H1 (cell line): ENCODE data around the gene EPHB6. TPM values are rescaled to one million over a fixed set of nuclear protein-coding genes. Genes with fewer than 3 reads are reported as not detected.

ENCODE experiments used
- CTCF ChIA-PET: fragments of 300-600 bp; sonication (Branson Sonifier 250); formaldehyde crosslinking; loops from one replicate; lab custom pipeline; 2021; ENCODE audit not compliant: partially characterized antibody; lab: Charles Lee
- POLR2A ChIA-PET: fragments of 300-600 bp; sonication (Branson Sonifier 250); formaldehyde crosslinking; loops from one replicate; lab custom pipeline; 2021; ENCODE audit warnings: inconsistent platforms; ENCODE audit not compliant: partially characterized antibody; lab: Charles Lee
- DNase-seq, 2 experiments: peaks; one replicate each; pipeline versions ENCODE4 v3.0.0 to v3.0.0-alpha.2; 2010 to 2022; ENCODE audit warnings: low spot score in 2 of 2, low read depth in 1 of 2, mixed read lengths in 1 of 2
- FAIRE-seq: peaks from 2 replicates; lab custom pipeline; 2011; peaks lifted over from hg19 to GRCh38; lab: Jason Lieb, UNC
- H2AFZ ChIP-seq: 2 replicates; pipeline ENCODE4 v1.8.1; 2012; ENCODE audit warnings: low read length, inconsistent platforms
- H2AK5ac ChIP-seq: 2 replicates; pipeline ENCODE4 v1.6.1; 2013; ENCODE audit warnings: low read depth, low read length
- H2BK120ac ChIP-seq: replicated peaks from 2 replicates; pipeline ENCODE3; 2013; ENCODE audit warnings: low read depth, low read length, inconsistent platforms
- H2BK12ac ChIP-seq: 2 replicates; pipeline ENCODE4 v1.6.1; 2013; ENCODE audit warnings: low read depth, low read length
- H2BK15ac ChIP-seq: 2 replicates; pipeline ENCODE4 v1.6.1; 2013; ENCODE audit warnings: low read length
- H2BK20ac ChIP-seq: 2 replicates; pipeline ENCODE4 v1.6.1; 2013; ENCODE audit warnings: low read length
- H2BK5ac ChIP-seq: 2 replicates; pipeline ENCODE4 v1.6.1; 2013; ENCODE audit warnings: low read depth, low read length
- H3K14ac ChIP-seq: 2 replicates; pipeline ENCODE4 v1.6.1; 2013; ENCODE audit warnings: inconsistent platforms; ENCODE audit not compliant: insufficient read length
- H3K18ac ChIP-seq: 2 replicates; pipeline ENCODE4 v1.6.1; 2013; ENCODE audit warnings: low read length; ENCODE audit errors: extremely low read depth
- H3K23ac ChIP-seq: 2 replicates; pipeline ENCODE4 v1.6.1; 2013; ENCODE audit warnings: inconsistent platforms; ENCODE audit not compliant: insufficient read length
- H3K23me2 ChIP-seq: 2 replicates; pipeline ENCODE4 v1.6.1; 2013; ENCODE audit warnings: low read depth, low read length
- H3K27ac ChIP-seq: 2 replicates; pipeline ENCODE4 v1.6.1; 2011; ENCODE audit warnings: low read depth, low read length, inconsistent platforms
- H3K27me3 ChIP-seq, 4 experiments: replicated peaks in 1 of 4; 1 replicate in 1 of 4; 2 replicates in 3 of 4; pipeline versions ENCODE4 v1.6.1 to v1.8.1; 2011 to 2013; ENCODE audit warnings: low read length in 3 of 4, mild to moderate bottlenecking in 3 of 4, inconsistent platforms in 2 of 4, mixed read lengths in 2 of 4, moderate library complexity in 1 of 4; ENCODE audit not compliant: control insufficient read depth in 3 of 4, insufficient read depth in 3 of 4; ENCODE audit errors: extremely low read depth in 1 of 4
- H3K36me3 ChIP-seq, 4 experiments: 2 replicates each; pipeline versions ENCODE4 v1.6.1 to v1.8.1; 2011 to 2013; ENCODE audit warnings: mild to moderate bottlenecking in 4 of 4, low read length in 3 of 4, moderate library complexity in 2 of 4, control low read depth in 1 of 4, inconsistent platforms in 1 of 4; ENCODE audit not compliant: insufficient read depth in 4 of 4, control insufficient read depth in 2 of 4
- H3K4ac ChIP-seq: replicated peaks from 2 replicates; pipeline ENCODE3; 2013; ENCODE audit warnings: low read length, low read depth, mixed read lengths, inconsistent platforms; ENCODE audit not compliant: insufficient read length
- H3K4me1 ChIP-seq, 4 experiments: replicated peaks in 1 of 4; 1 replicate in 1 of 4; 2 replicates in 3 of 4; pipeline versions ENCODE4 v1.6.1 to v1.8.1; 2011 to 2013; ENCODE audit warnings: low read length in 3 of 4, inconsistent platforms in 2 of 4, mixed read lengths in 1 of 4; ENCODE audit not compliant: insufficient read depth in 4 of 4, control insufficient read depth in 3 of 4
- H3K4me2 ChIP-seq, 2 experiments: 2 replicates each; pipeline versions ENCODE4 v1.6.1 to v1.8.1; 2011 to 2013; ENCODE audit warnings: low read depth in 2 of 2, low read length in 2 of 2, control low read depth in 1 of 2, inconsistent platforms in 1 of 2, mild to moderate bottlenecking in 1 of 2; ENCODE audit not compliant: insufficient read depth in 1 of 2
- H3K4me3 ChIP-seq, 4 experiments: fragments of 200-600, 300-600 bp in 1 of 4; sonication (generic), shearing (Covaris generic), sonication (Bioruptor Twin) in 1 of 4; 2 replicates each; pipeline versions ENCODE4 v1.5.1 to v1.8.1; 2011 to 2016; ENCODE audit warnings: low read length in 4 of 4, low read depth in 3 of 4, control low read depth in 2 of 4, inconsistent platforms in 2 of 4, mild to moderate bottlenecking in 2 of 4, mixed read lengths in 1 of 4, moderate library complexity in 1 of 4; ENCODE audit not compliant: insufficient read depth in 2 of 4; ENCODE audit errors: extremely low read depth in 1 of 4
- H3K56ac ChIP-seq: replicated peaks from 2 replicates; pipeline ENCODE3; 2013; ENCODE audit warnings: low read depth, mild to moderate bottlenecking, mixed read lengths, low read length, inconsistent platforms; ENCODE audit not compliant: insufficient read length
- H3K79me1 ChIP-seq: 2 replicates; pipeline ENCODE4 v1.6.1; 2013; ENCODE audit warnings: low read depth, low read length, control low read depth
- H3K79me2 ChIP-seq, 2 experiments: 2 replicates each; pipeline versions ENCODE4 v1.6.1 to v1.8.1; 2012 to 2013; ENCODE audit warnings: low read length in 2 of 2, mild to moderate bottlenecking in 2 of 2, inconsistent platforms in 1 of 2; ENCODE audit not compliant: insufficient read depth in 2 of 2, control insufficient read depth in 1 of 2
- H3K9ac ChIP-seq, 4 experiments: replicated peaks in 1 of 4; 1 replicate in 1 of 4; 2 replicates in 3 of 4; pipeline versions ENCODE4 v1.6.1 to v1.8.1; 2011 to 2013; ENCODE audit warnings: low read depth in 3 of 4, low read length in 3 of 4, control low read depth in 2 of 4, mild to moderate bottlenecking in 2 of 4, moderate library complexity in 2 of 4, inconsistent platforms in 1 of 4; ENCODE audit errors: extremely low read depth in 1 of 4
- H3K9me3 ChIP-seq, 2 experiments: 2 replicates each; pipeline versions ENCODE4 v1.6.1 to v1.8.1; 2012 to 2013; ENCODE audit warnings: mild to moderate bottlenecking in 2 of 2, moderate library complexity in 2 of 2, control low read depth in 1 of 2, inconsistent platforms in 1 of 2, low read depth in 1 of 2, low read length in 1 of 2, mixed read lengths in 1 of 2; ENCODE audit not compliant: insufficient read depth in 2 of 2
- H4K20me1 ChIP-seq, 2 experiments: replicated peaks in 1 of 2; 2 replicates each; pipeline versions ENCODE3 to v1.8.1; 2011 to 2013; ENCODE audit warnings: inconsistent platforms in 2 of 2, low read length in 2 of 2, mild to moderate bottlenecking in 1 of 2; ENCODE audit not compliant: insufficient read depth in 2 of 2, control insufficient read depth in 1 of 2
- H4K5ac ChIP-seq: 2 replicates; pipeline ENCODE4 v1.6.1; 2013; ENCODE audit warnings: low read length, low read depth, mixed read lengths, inconsistent platforms; ENCODE audit not compliant: insufficient read length
- H4K8ac ChIP-seq: 2 replicates; pipeline ENCODE4 v1.8.0; 2013; ENCODE audit warnings: mild to moderate bottlenecking, moderate library complexity, low read length, inconsistent platforms; ENCODE audit not compliant: insufficient read depth; ENCODE audit errors: extremely low read depth
- H4K91ac ChIP-seq: replicated peaks from 2 replicates; pipeline ENCODE3; 2013; ENCODE audit warnings: low read length, mixed read lengths, inconsistent platforms; ENCODE audit not compliant: insufficient read length
- BACH1 ChIP-seq: IDR thresholded peaks from 2 replicates; pipeline ENCODE4 v1.6.1; 2012; ENCODE audit warnings: low read length, improper control_type of control experiment
- CEBPB ChIP-seq: IDR thresholded peaks from 2 replicates; pipeline ENCODE4 v1.6.1; 2012; ENCODE audit warnings: low read depth, low read length
- RXRA ChIP-seq: IDR thresholded peaks from 2 replicates; pipeline ENCODE4 v1.6.1; 2011; ENCODE audit warnings: low read depth, mild to moderate bottlenecking, low read length, moderate library complexity; ENCODE audit not compliant: insufficient read depth
- SIN3A ChIP-seq, 2 experiments: IDR thresholded peaks in 1 of 2; conservative IDR thresholded peaks in 1 of 2; 2 replicates each; pipeline ENCODE4 v1.6.1; 2011 to 2012; ENCODE audit warnings: low read length in 2 of 2, improper control_type of control experiment in 1 of 2, low read depth in 1 of 2, mild to moderate bottlenecking in 1 of 2
- SIRT6 ChIP-seq: IDR thresholded peaks from one replicate; pipeline ENCODE4 v1.7.1; 2012; ENCODE audit warnings: low read length, inconsistent platforms
- SRF ChIP-seq: IDR thresholded peaks from 2 replicates; pipeline ENCODE4 v1.6.1; 2011; ENCODE audit warnings: mild to moderate bottlenecking, low read depth, low read length, moderate library complexity
- SUZ12 ChIP-seq: fragments of 200-600 bp; sonication (generic); IDR thresholded peaks from 2 replicates; pipeline ENCODE4 v1.6.1; 2012; ENCODE audit warnings: mild to moderate bottlenecking, inconsistent platforms, low read length, moderate library complexity, mixed read lengths
- polyA plus RNA-seq, 7 experiments: library from polyadenylated mRNA; depleted of rRNA in 3 of 7; stranded (reverse) in 5 of 7; unstranded in 2 of 7; fragments of >200 nt in 5 of 7; fragments of 200-250 nt in 2 of 7; gene quantifications; 1 replicate in 5 of 7; 2 replicates in 1 of 7; 4 replicates in 1 of 7; pipeline versions ENCODE4 v1.2.1 to v1.2.3, GENCODE V29; 2011 to 2013; ENCODE audit warnings: missing spikeins in 2 of 7, mixed read lengths in 2 of 7
- total RNA-seq: library from RNA; stranded (reverse); fragmentation: NEBNext Ultra II Directional; extraction: Animal tissue kit (Norgen Biotek cat#: 25700); gene quantifications from 2 replicates; pipeline ENCODE4 v1.2.1, GENCODE V29; 2021

EPHB6 gene
- total and polyA plus RNA-seq, 2 of the 8 experiments (the other 6 are each of a cell fraction or from before 2014, with no cell fraction given): 19.7 TPM

DNA sequence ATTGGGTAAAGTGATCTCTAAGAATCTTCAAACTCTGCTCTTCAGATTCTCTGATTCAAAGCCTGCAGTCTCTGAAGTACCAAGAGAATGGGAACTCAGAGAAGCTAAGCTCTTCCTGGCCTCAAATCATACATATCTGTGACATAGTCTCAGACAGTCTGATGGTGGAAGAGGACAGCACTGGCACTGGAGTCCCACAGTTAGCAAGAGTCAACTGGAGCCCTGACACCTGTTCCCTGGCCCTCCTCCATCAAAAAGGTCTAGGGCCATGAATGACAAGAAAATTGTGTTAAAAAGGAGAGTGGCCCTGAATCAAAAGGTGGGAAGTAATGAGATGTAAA lies 46.4 kb upstream of the EPHB6 start:
- Histone ChIP-seq H2AK5ac (no peak overlapping the region), H3K79me2 (no peaks in the 10 kb centered on the region), H3K27me3 (no peaks in the 10 kb centered on the region), H4K8ac (no peak overlapping the region), H3K4me2 (no peak overlapping the region), H3K14ac (no peak overlapping the region), H4K20me1 (no peaks in the 10 kb centered on the region), H3K23ac (no peak overlapping the region), H3K56ac (no peak overlapping the region), H3K18ac (no peak overlapping the region), H3K9me3 (no peaks in the 10 kb centered on the region), H2BK120ac (no peak overlapping the region), H2BK12ac (no peak overlapping the region), H3K79me1 (no peaks in the 10 kb centered on the region), H4K91ac (no peak overlapping the region), H3K36me3 (no peaks in the 10 kb centered on the region), H2BK20ac (no peak overlapping the region), H3K4ac (no peak overlapping the region), H3K4me1 (peaks cover 7 to 17% (median 11%) of the 10 kb centered on the region in 4 experiments), H3K4me3 (no peak overlapping the region), H2BK5ac (no peak overlapping the region), H3K9ac (no peak overlapping the region), H4K5ac (no peak overlapping the region), H3K27ac (no peak overlapping the region), H3K23me2 (no peaks in the 10 kb centered on the region), H2BK15ac (no peak overlapping the region; the same call in 1 of the 2 replicates), H2AFZ (no peak overlapping the region)
- no peak for FAIRE-seq
- no peak for DNase-seq
- CTCF ChIA-PET: interaction anchor here (0.7 to 18.9 kb wide), 9 partner anchors 10 to 204 kb away, joined by 3 to 430 read pairs (median 5); no protein-coding TSS in a partner anchor
- POLR2A ChIA-PET: interaction anchor here (1.1 to 5.7 kb wide), 3 partner anchors 10 to 21 kb away, joined by 3 to 36 read pairs (median 5); no protein-coding TSS in a partner anchor
- TF ChIP-seq SRF (no peak), SIN3A (conservative IDR thresholded peaks at IDR 0.05 in 1 of 2, IDR thresholded peaks at IDR 0.05 in 1 of 2; ENCODE audit: low read depth in 1 of 2, low read length in 2 of 2) (no peak), CEBPB (no peak), SIRT6 (no peak), SUZ12 (no peak), RXRA (no peak), BACH1 (no peak)
